Keratinocyte (primary cell): ENCODE results near the gene MCM5. TPM values are rescaled to one million over a fixed set of nuclear protein-coding genes. Genes with fewer than 3 reads are reported as not detected.

ENCODE experiments used
- DNase-seq: peaks from one replicate; pipeline ENCODE4 v3.0.0-alpha.2; 2011; ENCODE audit warnings: low read depth, missing footprints, low spot score
- FAIRE-seq: peaks from 2 replicates; lab custom pipeline; 2011; peaks lifted over from hg19 to GRCh38; lab: Jason Lieb, UNC
- H2AFZ ChIP-seq: 2 replicates; pipeline ENCODE4 v1.6.0; 2012; ENCODE audit warnings: low read length, control low read depth, inconsistent platforms; ENCODE audit not compliant: control insufficient read depth
- H3K27ac ChIP-seq: 2 replicates; pipeline ENCODE4 v1.5.1; 2011; ENCODE audit warnings: low read length; ENCODE audit not compliant: control insufficient read depth, insufficient read depth
- H3K27me3 ChIP-seq: 3 replicates; pipeline ENCODE4 v1.6.0; 2011; ENCODE audit warnings: low read length; ENCODE audit not compliant: control insufficient read depth, insufficient read depth; ENCODE audit errors: extremely low read depth
- H3K36me3 ChIP-seq, 2 experiments: 2 replicates in 1 of 2; 3 replicates in 1 of 2; pipeline ENCODE4 v1.5.1; 2011; ENCODE audit warnings: low read length in 2 of 2, mild to moderate bottlenecking in 1 of 2; ENCODE audit not compliant: control insufficient read depth in 2 of 2, insufficient read depth in 2 of 2; ENCODE audit errors: extremely low read depth in 1 of 2
- H3K4me1 ChIP-seq: 3 replicates; pipeline ENCODE4 v1.5.1; 2011; ENCODE audit warnings: low read length; ENCODE audit not compliant: control insufficient read depth, insufficient read depth; ENCODE audit errors: extremely low read depth
- H3K4me2 ChIP-seq: 3 replicates; pipeline ENCODE4 v1.6.0; 2011; ENCODE audit warnings: low read depth, low read length; ENCODE audit not compliant: control insufficient read depth, insufficient read depth; ENCODE audit errors: extremely low read depth
- H3K4me3 ChIP-seq, 3 experiments: fragments of 200-600 bp in 1 of 3; sonication (generic) in 1 of 3; 2 replicates in 2 of 3; 3 replicates in 1 of 3; pipeline ENCODE4 v1.5.1; 2011 to 2016; ENCODE audit warnings: low read length in 3 of 3, mild to moderate bottlenecking in 3 of 3, control low read depth in 2 of 3, inconsistent platforms in 1 of 3, low read depth in 1 of 3, mixed read lengths in 1 of 3, mixed run types in 1 of 3, moderate library complexity in 1 of 3; ENCODE audit not compliant: control insufficient read depth in 2 of 3, insufficient read depth in 2 of 3; ENCODE audit errors: extremely low read depth in 1 of 3
- H3K79me2 ChIP-seq: 2 replicates; pipeline ENCODE4 v1.6.0; 2012; ENCODE audit warnings: low read length; ENCODE audit not compliant: control insufficient read depth, insufficient read depth
- H3K9ac ChIP-seq: 3 replicates; pipeline ENCODE4 v1.6.0; 2011; ENCODE audit warnings: low read length; ENCODE audit not compliant: control insufficient read depth, insufficient read depth; ENCODE audit errors: extremely low read depth
- H3K9me1 ChIP-seq: 3 replicates; pipeline ENCODE4 v1.6.0; 2011; ENCODE audit warnings: low read length; ENCODE audit not compliant: control insufficient read depth, insufficient read depth; ENCODE audit errors: extremely low read depth
- H3K9me3 ChIP-seq: 2 replicates; pipeline ENCODE4 v1.5.1; 2012; ENCODE audit warnings: low read depth, low read length; ENCODE audit not compliant: control insufficient read depth
- H4K20me1 ChIP-seq: 3 replicates; pipeline ENCODE4 v1.6.0; 2011; ENCODE audit warnings: low read length; ENCODE audit not compliant: control insufficient read depth, insufficient read depth; ENCODE audit errors: extremely low read depth
- EZH2 ChIP-seq: IDR thresholded peaks from one replicate; pipeline ENCODE4 v1.6.1; 2012; ENCODE audit warnings: inconsistent platforms, mild to moderate bottlenecking, low read length, moderate library complexity
- dilution Hi-C: fragments of 300-500 bp; cut with MboI; formaldehyde crosslinking; loops from one replicate; pipeline ENCODE4 v1.7.0; 2020; ENCODE audit warnings: low sequenced_read_pairs; ENCODE audit not compliant: extremely low pct_ligation_motif_present
- polyA plus RNA-seq, 5 experiments: library from polyadenylated mRNA; depleted of rRNA in 3 of 5; stranded (reverse) in 3 of 5; stranded (forward) in 1 of 5; unstranded in 1 of 5; fragments of >200 nt; gene quantifications; 1 replicate in 1 of 5; 2 replicates in 3 of 5; 3 replicates in 1 of 5; pipeline versions ENCODE4 v1.2.1 to v1.2.3, GENCODE V29; 2011 to 2012; ENCODE audit warnings: missing spikeins in 2 of 5, low read depth in 1 of 5, low replicate concordance in 1 of 5
- TF ChIP-seq, protein P1 (sequence below), 3 experiments: IDR thresholded peaks in 1 of 3; conservative IDR thresholded peaks in 1 of 3; optimal IDR thresholded peaks in 1 of 3; 2 replicates in 2 of 3; 3 replicates in 1 of 3; pipeline versions ENCODE3 to v1.5.1; 2011; ENCODE audit warnings: low read length in 3 of 3, mild to moderate bottlenecking in 3 of 3, moderate library complexity in 2 of 3, control low read depth in 1 of 3, inconsistent platforms in 1 of 3; ENCODE audit not compliant: insufficient read depth in 2 of 3; ENCODE audit errors: extremely low read depth in 1 of 3

Gene MCM5
- polyA plus RNA-seq, 1 donor (not counting 4 experiments of a cell fraction or from before 2014, with no cell fraction given): 24.4 TPM

DNA sequence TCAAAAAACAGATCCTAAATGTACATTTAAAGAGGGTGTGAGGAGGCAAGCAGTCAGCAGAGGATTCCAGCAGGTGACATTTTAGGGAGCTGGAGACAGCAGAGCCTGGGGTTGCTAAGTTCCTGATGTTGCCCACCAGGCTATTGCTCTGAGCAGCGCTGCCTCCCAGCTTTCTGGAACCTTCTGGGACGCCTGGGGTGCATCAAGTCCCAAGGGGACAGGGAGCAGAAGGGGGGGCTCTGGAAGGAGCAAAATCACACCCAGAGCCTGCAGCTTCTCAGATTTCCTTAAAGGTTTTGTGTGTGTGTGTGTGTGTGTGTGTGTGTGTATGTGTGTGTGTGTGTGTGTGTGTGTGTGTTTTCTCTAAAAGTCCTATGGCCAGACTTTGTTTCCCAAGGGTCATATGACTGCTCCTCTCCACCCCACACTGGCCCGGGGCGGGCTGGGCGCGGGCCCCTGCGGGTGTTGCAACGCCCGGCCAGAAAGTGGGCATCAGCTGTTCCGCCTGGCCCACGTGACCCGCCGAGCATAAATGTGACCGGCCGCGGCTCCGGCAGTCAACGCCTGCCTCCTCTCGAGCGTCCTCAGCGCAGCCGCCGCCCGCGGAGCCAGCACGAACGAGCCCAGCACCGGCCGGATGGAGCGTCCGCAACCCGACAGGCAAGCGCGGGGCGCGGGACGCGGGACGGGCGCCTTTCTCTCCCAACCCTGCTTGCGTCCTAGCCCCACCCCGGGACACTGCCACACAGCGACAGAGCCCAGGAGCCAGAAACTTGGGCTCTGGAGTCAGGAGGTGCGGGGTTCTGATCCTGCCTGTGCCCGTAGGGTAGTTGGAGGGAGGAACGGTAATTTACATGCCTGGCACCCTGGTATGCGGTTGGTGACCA, 19.2 kb upstream of the MCM5 start, which contains the start of gene HMOX1:
Gene HMOX1, plus strand, starts transcription at position 560 of the 887 bp plus-strand sequence. Its CDS starts 78 bp downstream, at position 638.
- TF ChIP-seq EZH2: no peak
- TF ChIP-seq, protein P1, sequence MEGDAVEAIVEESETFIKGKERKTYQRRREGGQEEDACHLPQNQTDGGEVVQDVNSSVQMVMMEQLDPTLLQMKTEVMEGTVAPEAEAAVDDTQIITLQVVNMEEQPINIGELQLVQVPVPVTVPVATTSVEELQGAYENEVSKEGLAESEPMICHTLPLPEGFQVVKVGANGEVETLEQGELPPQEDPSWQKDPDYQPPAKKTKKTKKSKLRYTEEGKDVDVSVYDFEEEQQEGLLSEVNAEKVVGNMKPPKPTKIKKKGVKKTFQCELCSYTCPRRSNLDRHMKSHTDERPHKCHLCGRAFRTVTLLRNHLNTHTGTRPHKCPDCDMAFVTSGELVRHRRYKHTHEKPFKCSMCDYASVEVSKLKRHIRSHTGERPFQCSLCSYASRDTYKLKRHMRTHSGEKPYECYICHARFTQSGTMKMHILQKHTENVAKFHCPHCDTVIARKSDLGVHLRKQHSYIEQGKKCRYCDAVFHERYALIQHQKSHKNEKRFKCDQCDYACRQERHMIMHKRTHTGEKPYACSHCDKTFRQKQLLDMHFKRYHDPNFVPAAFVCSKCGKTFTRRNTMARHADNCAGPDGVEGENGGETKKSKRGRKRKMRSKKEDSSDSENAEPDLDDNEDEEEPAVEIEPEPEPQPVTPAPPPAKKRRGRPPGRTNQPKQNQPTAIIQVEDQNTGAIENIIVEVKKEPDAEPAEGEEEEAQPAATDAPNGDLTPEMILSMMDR (optimal IDR thresholded peaks at IDR 0.05 in 1 of 3, IDR thresholded peaks at IDR 0.05 in 1 of 3, conservative IDR thresholded peaks at IDR 0.05 in 1 of 3; ENCODE audit: extremely low read depth in 1 of 3, insufficient read depth in 2 of 3, low read length in 3 of 3): peak in 2 of 3 experiments; percentile 11 to 31
- Histone ChIP-seq H3K9ac (peak within 1 kb of the TSS; percentile 76), H3K79me2 (no peaks in the 10 kb centered on the region), H3K9me3 (no peaks in the 10 kb centered on the region), H3K36me3 (peaks cover 0 to 7% of the 10 kb centered on the region in 2 experiments), H3K4me2 (peak within 1 kb of the TSS; percentile 89), H3K9me1 (no peaks in the 10 kb centered on the region), H3K27ac (peak within 1 kb of the TSS; percentile 30), H3K4me1 (peaks cover 20% of the 10 kb centered on the region), H2AFZ (peak within 1 kb of the TSS; percentile 93), H3K4me3 (peak within 1 kb of the TSS; percentile 63 to 69 (median 66)), H3K27me3 (no peaks in the 10 kb centered on the region), H4K20me1 (no peaks in the 10 kb centered on the region)
- FAIRE-seq: no peak
- DNase-seq: no peak
- dilution Hi-C loops: no loop called here

DNA sequence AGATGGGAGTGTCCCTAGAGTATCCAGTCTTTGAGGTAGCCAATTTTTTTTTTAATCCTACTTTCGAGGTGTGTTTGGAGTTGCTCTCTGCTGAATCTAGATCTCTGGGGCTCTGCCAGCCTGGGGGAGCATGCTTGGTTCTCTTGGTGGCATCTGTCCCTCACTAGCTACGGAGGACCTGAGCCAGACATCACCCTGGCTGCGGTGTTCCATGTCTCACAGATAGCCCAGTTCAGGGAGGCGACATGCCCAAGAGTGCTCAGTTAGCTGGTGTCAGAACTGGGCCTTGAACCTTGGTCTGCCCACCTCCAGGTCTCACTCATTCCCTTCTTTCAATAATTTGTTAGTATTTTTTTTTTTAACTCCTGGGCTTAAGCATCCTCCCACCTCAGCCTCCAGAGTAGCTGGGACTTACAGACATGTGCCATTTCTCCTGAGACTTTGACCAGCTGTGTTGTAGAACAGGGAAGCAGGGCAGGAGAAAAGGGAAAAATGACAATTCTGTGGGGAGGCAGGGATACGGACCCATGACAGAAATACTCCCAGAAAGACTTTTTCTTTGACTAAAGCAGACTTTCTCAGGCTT, 18.4 kb upstream of the MCM5 start:
- no peak for DNase-seq
- H3K9me3 ChIP-seq: no peaks in the 10 kb centered on the region
- H3K4me2 ChIP-seq: peak overlapping the region; percentile 89
- H3K9me1 ChIP-seq: no peaks in the 10 kb centered on the region
- FAIRE-seq: no peak
- dilution Hi-C loops: no loop called here
- peaks cover 0 to 7% of the 10 kb centered on the region in 2 experiments for H3K36me3 ChIP-seq
- peaks cover 18% of the 10 kb centered on the region for H3K4me1 ChIP-seq
- no peaks in the 10 kb centered on the region for H4K20me1 ChIP-seq
- peak overlapping the region; percentile 93 for H2AFZ ChIP-seq
- H3K27me3 ChIP-seq: no peaks in the 10 kb centered on the region
- no peaks in the 10 kb centered on the region for H3K79me2 ChIP-seq
- H3K27ac ChIP-seq: peak overlapping the region; percentile 30
- peak overlapping the region; percentile 76 for H3K9ac ChIP-seq
- H3K4me3 ChIP-seq: peak overlapping the region; percentile 63 to 69 (median 66)
- TF ChIP-seq, protein P1 (optimal IDR thresholded peaks at IDR 0.05 in 1 of 3, IDR thresholded peaks at IDR 0.05 in 1 of 3, conservative IDR thresholded peaks at IDR 0.05 in 1 of 3; ENCODE audit: extremely low read depth in 1 of 3, insufficient read depth in 2 of 3, low read length in 3 of 3): no peak
- no peak for TF ChIP-seq EZH2
